ENCODE measurements around the gene CFAP65. TPM values are rescaled to one million over a fixed set of nuclear protein-coding genes. Genes with fewer than 3 reads are reported as not detected.

Gene CFAP65
- total RNA-seq, 1 experiment from 2014 or later: 0.34 TPM

- no peaks in the 10 kb centered on the region for H3K9me3 ChIP-seq
- H3K27me3 Mint-ChIP-seq (ENCODE audit: insufficient read depth, unreplicated experiment): peaks cover 5% of the 10 kb centered on the region
Observed at GRCh38 chr2:219019436-219019835, 21.9 kb downstream of the CFAP65 start.

GRCh38 chr2:219018726-219019125 is 22.6 kb downstream of the CFAP65 start:
- H3K9me3 Mint-ChIP-seq (ENCODE audit: unreplicated experiment): no peaks in the 10 kb centered on the region
- H3K36me3 Mint-ChIP-seq (ENCODE audit: insufficient read depth, unreplicated experiment): no peaks in the 10 kb centered on the region
- intact Hi-C loops (cut with micrococcal nuclease; ENCODE audit: unreplicated experiment): no loop called here
- no peak overlapping the region for H3K4me3 Mint-ChIP-seq (ENCODE audit: unreplicated experiment)
- H3K36me3 ChIP-seq (ENCODE audit: control insufficient read depth, insufficient read depth, low read length): no peaks in the 10 kb centered on the region
- no peaks in the 10 kb centered on the region for H3K27me3 ChIP-seq (replicated peaks; ENCODE audit: control insufficient read depth, insufficient read depth, low read length)
- TF ChIP-seq CTCF (IDR thresholded peaks at IDR 0.05; ENCODE audit: insufficient read depth in 1 of 2, low read depth in 1 of 2, low read length in 1 of 2, severe bottlenecking in 1 of 2, unreplicated experiment in 1 of 2): no peak
- no peaks in the 10 kb centered on the region for H3K9me3 ChIP-seq
- H3K4me3 ChIP-seq (ENCODE audit: low read depth, low read length): no peak overlapping the region
- H3K27me3 Mint-ChIP-seq (ENCODE audit: insufficient read depth, unreplicated experiment): peaks cover 5% of the 10 kb centered on the region
- H3K27ac Mint-ChIP-seq (ENCODE audit: unreplicated experiment): no peak overlapping the region
- no peak for DNase-seq
- POLR2A ChIA-PET: no interaction called here
- BruUV-seq (replicated peaks): no TSS peak
- no peaks in the 10 kb centered on the region for H3K4me1 Mint-ChIP-seq (ENCODE audit: low read depth, unreplicated experiment)
- H3K4me1 ChIP-seq: peaks cover 2% of the 10 kb centered on the region; the same call in 1 of the 2 replicates
- CTCF ChIA-PET: interaction anchor here (1.9 kb wide), 1 partner anchor 11 kb away, joined by 11 read pairs; no protein-coding TSS in a partner anchor

More at GRCh38 chr2:219019436-219019835, 21.9 kb downstream of the CFAP65 start:
- ChIA-PET CTCF (interaction anchor here (0.7 to 1.9 kb wide), 2 partner anchors 10 to 39 kb away, joined by 6 to 11 read pairs; no protein-coding TSS in a partner anchor), POLR2A (no interaction called here)
- H3K4me3 ChIP-seq (ENCODE audit: low read depth, low read length): no peak overlapping the region
- Mint-ChIP-seq H3K4me1 (ENCODE audit: low read depth, unreplicated experiment) (no peaks in the 10 kb centered on the region), H3K4me3 (ENCODE audit: unreplicated experiment) (no peak overlapping the region), H3K27ac (ENCODE audit: unreplicated experiment) (no peak overlapping the region), H3K9me3 (ENCODE audit: unreplicated experiment) (no peaks in the 10 kb centered on the region), H3K36me3 (ENCODE audit: insufficient read depth, unreplicated experiment) (no peaks in the 10 kb centered on the region)
- peaks cover 3% of the 10 kb centered on the region; the same call in 1 of the 2 replicates for H3K4me1 ChIP-seq
- H3K36me3 ChIP-seq (ENCODE audit: control insufficient read depth, insufficient read depth, low read length): no peaks in the 10 kb centered on the region
- intact Hi-C loops (cut with micrococcal nuclease; ENCODE audit: unreplicated experiment): no loop called here
- no peak for TF ChIP-seq CTCF (IDR thresholded peaks at IDR 0.05; ENCODE audit: insufficient read depth in 1 of 2, low read depth in 1 of 2, low read length in 1 of 2, severe bottlenecking in 1 of 2, unreplicated experiment in 1 of 2)
- no peaks in the 10 kb centered on the region for H3K27me3 ChIP-seq (replicated peaks; ENCODE audit: control insufficient read depth, insufficient read depth, low read length)
- no peak for DNase-seq
- no TSS peak for BruUV-seq (replicated peaks)

GRCh38 chr2:219018286-219018685 is 23.0 kb downstream of the CFAP65 start:
- no peak overlapping the region for H3K4me3 ChIP-seq (ENCODE audit: low read depth, low read length)
- DNase-seq: no peak
- no peaks in the 10 kb centered on the region for H3K9me3 Mint-ChIP-seq (ENCODE audit: unreplicated experiment)
- no peaks in the 10 kb centered on the region for H3K36me3 ChIP-seq (ENCODE audit: control insufficient read depth, insufficient read depth, low read length)
- BruUV-seq (replicated peaks): no TSS peak
- intact Hi-C loops (cut with micrococcal nuclease; ENCODE audit: unreplicated experiment): no loop called here
- no peak overlapping the region for H3K27ac Mint-ChIP-seq (ENCODE audit: unreplicated experiment)
- no peak for TF ChIP-seq CTCF (IDR thresholded peaks at IDR 0.05; ENCODE audit: insufficient read depth in 1 of 2, low read depth in 1 of 2, low read length in 1 of 2, severe bottlenecking in 1 of 2, unreplicated experiment in 1 of 2)
- no peak overlapping the region for H3K4me3 Mint-ChIP-seq (ENCODE audit: unreplicated experiment)
- H3K36me3 Mint-ChIP-seq (ENCODE audit: insufficient read depth, unreplicated experiment): no peaks in the 10 kb centered on the region
- peaks cover 5% of the 10 kb centered on the region for H3K27me3 Mint-ChIP-seq (ENCODE audit: insufficient read depth, unreplicated experiment)
- CTCF ChIA-PET: interaction anchor here (1.9 kb wide), 1 partner anchor 11 kb away, joined by 11 read pairs; no protein-coding TSS in a partner anchor
- POLR2A ChIA-PET: no interaction called here
- no peaks in the 10 kb centered on the region for H3K4me1 ChIP-seq
- no peaks in the 10 kb centered on the region for H3K27me3 ChIP-seq (replicated peaks; ENCODE audit: control insufficient read depth, insufficient read depth, low read length)
- H3K4me1 Mint-ChIP-seq (ENCODE audit: low read depth, unreplicated experiment): no peaks in the 10 kb centered on the region
- H3K9me3 ChIP-seq: no peaks in the 10 kb centered on the region
